IMR-90 (cell line): ENCODE results near the gene MSI2. TPM values are rescaled to one million over a fixed set of nuclear protein-coding genes. Genes with fewer than 3 reads are reported as not detected.

Experiments used
- ATAC-seq: fragments of 200-7000 bp; cut with Tn5 transposase; 2 replicates; pipeline ENCODE4 v1.9.1; 2020; ENCODE audit warnings: low read depth, mild to moderate bottlenecking, moderate library complexity
- BruUV-seq: library from RNA; stranded (reverse); fragments of 400-500 nt; replicated peaks from 2 replicates; lab custom pipeline; 2021; lab: Mats Ljungman, UMichigan
- CTCF ChIA-PET: fragments of 300-600 bp; formaldehyde crosslinking; extraction: SDS; loops from one replicate; lab custom pipeline; 2021; ENCODE audit warnings: antibody characterized with exemption; lab: Yijun Ruan, JAX
- POLR2A ChIA-PET: fragments of 300-600 bp; sonication (Branson Sonifier 250); formaldehyde crosslinking; loops from one replicate; lab custom pipeline; 2022; ENCODE audit warnings: antibody characterized with exemption; ENCODE audit not compliant: unreplicated experiment; lab: Charles Lee
- DNase-seq: peaks from one replicate; pipeline ENCODE4 v3.0.0; 2013
- H2AFZ ChIP-seq: replicated peaks from 2 replicates; pipeline ENCODE3; 2013; ENCODE audit warnings: low read length, mild to moderate bottlenecking; ENCODE audit not compliant: poor library complexity
- H2AK5ac ChIP-seq: 2 replicates; pipeline ENCODE4 v1.6.1; 2013; ENCODE audit warnings: low read depth, low read length, inconsistent platforms
- H2AK9ac ChIP-seq: replicated peaks from 2 replicates; pipeline ENCODE3; 2013; ENCODE audit warnings: mild to moderate bottlenecking, low read depth, low read length, moderate library complexity; ENCODE audit not compliant: poor library complexity
- H2BK120ac ChIP-seq: 2 replicates; pipeline ENCODE4 v1.6.1; 2013; ENCODE audit warnings: low read depth, low read length, inconsistent platforms
- H2BK15ac ChIP-seq: 3 replicates; pipeline ENCODE4 v1.6.1; 2013; ENCODE audit warnings: low read depth, low read length, inconsistent platforms
- H2BK20ac ChIP-seq: 2 replicates; pipeline ENCODE4 v1.6.1; 2013; ENCODE audit warnings: low read depth, mild to moderate bottlenecking, inconsistent platforms, low read length, moderate library complexity
- H2BK5ac ChIP-seq: 2 replicates; pipeline ENCODE4 v1.6.1; 2013; ENCODE audit warnings: mild to moderate bottlenecking, low read depth, low read length, inconsistent platforms; ENCODE audit not compliant: poor library complexity, severe bottlenecking
- H3K14ac ChIP-seq: replicated peaks from 2 replicates; pipeline ENCODE4 v1.6.1; 2013; ENCODE audit warnings: low read depth, low read length, inconsistent platforms
- H3K18ac ChIP-seq: 2 replicates; pipeline ENCODE4 v1.6.1; 2013; ENCODE audit warnings: low read depth, low read length, control low read depth
- H3K23ac ChIP-seq: 2 replicates; pipeline ENCODE4 v1.6.1; 2013; ENCODE audit warnings: low read depth, low read length, inconsistent platforms
- H3K27ac ChIP-seq: 2 replicates; pipeline ENCODE4 v1.5.1; 2013; ENCODE audit warnings: mild to moderate bottlenecking, control low read depth, low read length; ENCODE audit not compliant: insufficient read depth
- H3K27me3 ChIP-seq: 2 replicates; pipeline ENCODE4 v1.6.1; 2013; ENCODE audit warnings: low read length; ENCODE audit not compliant: control insufficient read depth, insufficient read depth
- H3K36me3 ChIP-seq: 2 replicates; pipeline ENCODE4 v1.6.1; 2013; ENCODE audit warnings: low read length, mixed read lengths; ENCODE audit not compliant: control insufficient read depth, insufficient read depth
- H3K4ac ChIP-seq: 2 replicates; pipeline ENCODE4 v1.6.1; 2013; ENCODE audit warnings: low read depth, low read length, inconsistent platforms
- H3K4me1 ChIP-seq: 2 replicates; pipeline ENCODE4 v1.6.1; 2013; ENCODE audit warnings: low read length, mixed read lengths; ENCODE audit not compliant: control insufficient read depth, insufficient read depth
- H3K4me2 ChIP-seq: 2 replicates; pipeline ENCODE4 v1.6.1; 2013; ENCODE audit warnings: low read depth, mild to moderate bottlenecking, control low read depth, low read length, moderate library complexity
- H3K4me3 ChIP-seq: 2 replicates; pipeline ENCODE4 v1.5.1; 2013; ENCODE audit warnings: low read depth, mild to moderate bottlenecking, control low read depth, low read length, moderate library complexity; ENCODE audit not compliant: insufficient read depth
- H3K56ac ChIP-seq: 2 replicates; pipeline ENCODE4 v1.6.1; 2013; ENCODE audit warnings: low read length, inconsistent platforms; ENCODE audit not compliant: insufficient read depth; ENCODE audit errors: extremely low read depth
- H3K79me1 ChIP-seq, 2 experiments: 2 replicates each; pipeline ENCODE4 v1.6.1; 2013; ENCODE audit warnings: low read length in 2 of 2, inconsistent platforms in 1 of 2, low read depth in 1 of 2
- H3K9ac ChIP-seq: 2 replicates; pipeline ENCODE4 v1.6.1; 2013; ENCODE audit warnings: low read depth, low read length, control low read depth
- H3K9me1 ChIP-seq: 2 replicates; pipeline ENCODE4 v1.6.1; 2013; ENCODE audit warnings: low read length, inconsistent platforms; ENCODE audit not compliant: insufficient read depth
- H3K9me3 ChIP-seq: 2 replicates; pipeline ENCODE4 v1.6.1; 2013; ENCODE audit warnings: low read length; ENCODE audit not compliant: control insufficient read depth, insufficient read depth
- H4K20me1 ChIP-seq: 2 replicates; pipeline ENCODE4 v1.6.1; 2013; ENCODE audit warnings: low read length, inconsistent platforms; ENCODE audit not compliant: insufficient read depth
- H4K5ac ChIP-seq: 2 replicates; pipeline ENCODE4 v1.6.1; 2013; ENCODE audit warnings: mild to moderate bottlenecking, low read depth, low read length, control low read depth
- H4K8ac ChIP-seq, 2 experiments: 2 replicates each; pipeline ENCODE4 v1.6.1; 2013; ENCODE audit warnings: low read depth in 2 of 2, low read length in 2 of 2, control low read depth in 1 of 2, inconsistent platforms in 1 of 2
- H4K91ac ChIP-seq: 2 replicates; pipeline ENCODE4 v1.6.1; 2013; ENCODE audit warnings: low read depth, low read length, inconsistent platforms; ENCODE audit not compliant: insufficient read depth
- BHLHE40 ChIP-seq: fragments of 150-350 bp; IDR thresholded peaks from 2 replicates; pipeline ENCODE4 v1.6.1; 2016; ENCODE audit warnings: mild to moderate bottlenecking, low read depth, low read length
- CEBPB ChIP-seq: IDR thresholded peaks from 2 replicates; pipeline ENCODE4 v1.6.1; 2012; ENCODE audit warnings: low read depth, low read length, improper control_type of control experiment
- CHD1 ChIP-seq: IDR thresholded peaks from 2 replicates; pipeline ENCODE4 v1.6.1; 2012; ENCODE audit warnings: low read depth, low read length, improper control_type of control experiment
- FOS ChIP-seq: fragments of 150-350 bp; IDR thresholded peaks from 2 replicates; pipeline ENCODE4 v1.6.1; 2016; ENCODE audit warnings: low read depth, low read length
- MAFK ChIP-seq: IDR thresholded peaks from 2 replicates; pipeline ENCODE4 v1.6.1; 2012; ENCODE audit warnings: low read depth, low read length, improper control_type of control experiment
- MAZ ChIP-seq: IDR thresholded peaks from 2 replicates; pipeline ENCODE4 v1.6.1; 2012; ENCODE audit warnings: low read depth, mild to moderate bottlenecking, low read length, improper control_type of control experiment, moderate library complexity, borderline replicate concordance
- MXI1 ChIP-seq: IDR thresholded peaks from 2 replicates; pipeline ENCODE4 v1.6.1; 2012; ENCODE audit warnings: low read depth, mild to moderate bottlenecking, low read length, moderate library complexity, borderline replicate concordance
- NFE2L2 ChIP-seq: fragments of 150-350 bp; IDR thresholded peaks from 2 replicates; pipeline ENCODE4 v1.6.1; 2016; ENCODE audit warnings: low read depth, mild to moderate bottlenecking, low read length
- POLR2A ChIP-seq: IDR thresholded peaks from 2 replicates; pipeline ENCODE4 v1.6.1; 2012; ENCODE audit warnings: mild to moderate bottlenecking, low read depth, low read length
- RAD21 ChIP-seq: IDR thresholded peaks from 2 replicates; pipeline ENCODE4 v1.6.1; 2012; ENCODE audit warnings: low read length, improper control_type of control experiment
- RCOR1 ChIP-seq: IDR thresholded peaks from 2 replicates; pipeline ENCODE4 v1.6.1; 2012; ENCODE audit warnings: mild to moderate bottlenecking, low read length, improper control_type of control experiment; ENCODE audit not compliant: insufficient replicate concordance
- RFX5 ChIP-seq: IDR thresholded peaks from 2 replicates; pipeline ENCODE4 v1.8.0; 2012; ENCODE audit warnings: low read depth, mild to moderate bottlenecking, low read length, moderate library complexity
- SMC3 ChIP-seq: fragments of 150-350 bp; IDR thresholded peaks from 2 replicates; pipeline ENCODE4 v1.6.1; 2016; ENCODE audit warnings: low read depth, mild to moderate bottlenecking, antibody characterized with exemption, low read length, moderate library complexity
- WGBS, 2 experiments: methylation state at CpG; one replicate each; pipeline versions ENCODE4 v1.1.5 to v1.1.7; 2013; ENCODE audit warnings: missing lambda C conversion rate in 2 of 2; ENCODE audit not compliant: insufficient read length in 1 of 2; ENCODE audit errors: extremely low coverage in 2 of 2; 5-methylcytosine and 5-hydroxymethylcytosine counted together
- dilution Hi-C: fragments of 300-500 bp; cut with HindIII; formaldehyde crosslinking; loops from one replicate; pipeline ENCODE4 v1.14.3; 2018; ENCODE audit warnings: low sequenced_read_pairs; ENCODE audit not compliant: unreplicated experiment
- in situ Hi-C: fragments of 300-500 bp; cut with MboI; formaldehyde crosslinking; loops from 3 replicates; pipeline ENCODE4 v1.14.3; 2019; ENCODE audit warnings: low sequenced_read_pairs, inconsistent platforms, mixed read lengths
- intact Hi-C: fragments of 100-400 bp; cut with micrococcal nuclease; formaldehyde crosslinking; loops from 2 replicates; pipeline ENCODE4 v1.10.0; 2022
- polyA plus RNA-seq, 3 experiments: library from polyadenylated mRNA; depleted of rRNA; stranded (reverse); fragments of >200 nt; gene quantifications; 2 replicates each; pipeline ENCODE4 v1.2.3, GENCODE V29; 2012; ENCODE audit warnings: low replicate concordance in 1 of 3
- total RNA-seq: library from RNA; depleted of rRNA; stranded (reverse); fragments of >200 nt; gene quantifications from 2 replicates; pipeline ENCODE4 v1.2.3, GENCODE V29; 2012
- TF ChIP-seq, protein P1 (sequence below): fragments of 150-350 bp; IDR thresholded peaks from 2 replicates; pipeline ENCODE4 v1.6.1; 2017; ENCODE audit warnings: mild to moderate bottlenecking, antibody characterized with exemption, low read length, low read depth
- TF ChIP-seq, protein P2 (sequence below): conservative IDR thresholded peaks from 2 replicates; pipeline ENCODE4 v1.5.1; 2012; ENCODE audit warnings: mild to moderate bottlenecking, low read depth, low read length, improper control_type of control experiment

The MSI2 gene
- total and polyA plus RNA-seq, 2 of the 4 experiments (the other 2 are of a cell fraction) = 13.0 to 16.0 TPM

GRCh38 chr17:57269598-57270255, 13.4 kb downstream of the MSI2 start:
- intact Hi-C loops (no loop called here), in situ Hi-C loops (no loop called here), dilution Hi-C loops (no loop called here)
- Histone ChIP-seq H2BK15ac (no peak overlapping the region), H3K27me3 (no peaks in the 10 kb centered on the region), H4K20me1 (peaks cover under 1% of the 10 kb centered on the region; the same call in 1 of the 2 replicates), H3K27ac (no peak overlapping the region), H3K18ac (no peak overlapping the region), H3K79me1 (peaks cover 16 to 18% of the 10 kb centered on the region in 2 experiments; a peak in 3 of 4 replicates), H2BK20ac (no peak overlapping the region), H3K36me3 (peaks cover 26% of the 10 kb centered on the region), H2BK5ac (no peak overlapping the region), H3K14ac (no peak overlapping the region), H3K9me3 (no peaks in the 10 kb centered on the region), H2AFZ (peak overlapping the region; percentile 10), H3K4me3 (no peak overlapping the region), H4K5ac (no peak overlapping the region), H3K4ac (no peak overlapping the region), H2BK120ac (no peak overlapping the region), H3K4me1 (no peaks in the 10 kb centered on the region), H3K4me2 (no peak overlapping the region), H2AK5ac (no peak overlapping the region), H4K91ac (no peak overlapping the region), H3K23ac (no peak overlapping the region), H3K9ac (no peak overlapping the region), H2AK9ac (no peak overlapping the region), H3K56ac (no peak overlapping the region), H4K8ac (no peak overlapping the region), H3K9me1 (peaks cover 3% of the 10 kb centered on the region; the same call in 1 of the 2 replicates)
- 90% methylated on average over 2 of the region's 8 CpGs; no CpG with 5 or more reads in 1 of the 2 experiments for WGBS, 2 experiments
- DNase-seq (no peak), ATAC-seq (no peak)
- no TSS peak for BruUV-seq
- TF ChIP-seq POLR2A = no peak
- no peak for TF ChIP-seq NFE2L2
- TF ChIP-seq, protein P1, sequence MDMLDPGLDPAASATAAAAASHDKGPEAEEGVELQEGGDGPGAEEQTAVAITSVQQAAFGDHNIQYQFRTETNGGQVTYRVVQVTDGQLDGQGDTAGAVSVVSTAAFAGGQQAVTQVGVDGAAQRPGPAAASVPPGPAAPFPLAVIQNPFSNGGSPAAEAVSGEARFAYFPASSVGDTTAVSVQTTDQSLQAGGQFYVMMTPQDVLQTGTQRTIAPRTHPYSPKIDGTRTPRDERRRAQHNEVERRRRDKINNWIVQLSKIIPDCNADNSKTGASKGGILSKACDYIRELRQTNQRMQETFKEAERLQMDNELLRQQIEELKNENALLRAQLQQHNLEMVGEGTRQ = no peak
- TF ChIP-seq CHD1 = no peak
- TF ChIP-seq MAFK = no peak
- no peak for TF ChIP-seq BHLHE40
- no peak for TF ChIP-seq RAD21
- no peak for TF ChIP-seq MXI1
- TF ChIP-seq MAZ = no peak
- no peak for TF ChIP-seq CEBPB
- no peak for TF ChIP-seq FOS
- no peak for TF ChIP-seq RCOR1
- TF ChIP-seq RFX5 = no peak
- TF ChIP-seq SMC3 = no peak
- TF ChIP-seq, protein P2, sequence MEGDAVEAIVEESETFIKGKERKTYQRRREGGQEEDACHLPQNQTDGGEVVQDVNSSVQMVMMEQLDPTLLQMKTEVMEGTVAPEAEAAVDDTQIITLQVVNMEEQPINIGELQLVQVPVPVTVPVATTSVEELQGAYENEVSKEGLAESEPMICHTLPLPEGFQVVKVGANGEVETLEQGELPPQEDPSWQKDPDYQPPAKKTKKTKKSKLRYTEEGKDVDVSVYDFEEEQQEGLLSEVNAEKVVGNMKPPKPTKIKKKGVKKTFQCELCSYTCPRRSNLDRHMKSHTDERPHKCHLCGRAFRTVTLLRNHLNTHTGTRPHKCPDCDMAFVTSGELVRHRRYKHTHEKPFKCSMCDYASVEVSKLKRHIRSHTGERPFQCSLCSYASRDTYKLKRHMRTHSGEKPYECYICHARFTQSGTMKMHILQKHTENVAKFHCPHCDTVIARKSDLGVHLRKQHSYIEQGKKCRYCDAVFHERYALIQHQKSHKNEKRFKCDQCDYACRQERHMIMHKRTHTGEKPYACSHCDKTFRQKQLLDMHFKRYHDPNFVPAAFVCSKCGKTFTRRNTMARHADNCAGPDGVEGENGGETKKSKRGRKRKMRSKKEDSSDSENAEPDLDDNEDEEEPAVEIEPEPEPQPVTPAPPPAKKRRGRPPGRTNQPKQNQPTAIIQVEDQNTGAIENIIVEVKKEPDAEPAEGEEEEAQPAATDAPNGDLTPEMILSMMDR = no peak
- CTCF ChIA-PET = no interaction called here
- POLR2A ChIA-PET = no interaction called here
